Measurements from ENCODE around the gene TNKS1BP1. TPM values are rescaled to one million over a fixed set of nuclear protein-coding genes. Genes with fewer than 3 reads are reported as not detected.

TNKS1BP1 gene
- total RNA-seq, 1 experiment from 2014 or later: 127 TPM

GRCh38 chr11:57278721-57279095 is 46.0 kb downstream of the TNKS1BP1 start:
- H3K27ac Mint-ChIP-seq: no peak overlapping the region
- DNase-seq (ENCODE audit: low spot score): no peak

More at GRCh38 chr11:57278721-57279095, 46.0 kb downstream of the TNKS1BP1 start:
- CTCF ChIA-PET: interaction anchor here (1.0 to 3.8 kb wide), 7 partner anchors 9 to 147 kb away, joined by 3 to 42 read pairs (median 4); no protein-coding TSS in a partner anchor
- Mint-ChIP-seq H3K9me3 (peaks cover 42% of the 10 kb centered on the region), H3K4me3 (no peak overlapping the region), H3K27me3 (ENCODE audit: low read depth) (peaks cover 18% of the 10 kb centered on the region), H3K4me1 (peaks cover 30% of the 10 kb centered on the region), H3K36me3 (peaks cover 28% of the 10 kb centered on the region)
- ATAC-seq: no peak
- POLR2A ChIA-PET: interaction anchor here (0.7 kb wide), 1 partner anchor 14 kb away, joined by 3 read pairs; no protein-coding TSS in a partner anchor
- TF ChIP-seq NR2C2 (CRISPR knock-in tag; IDR thresholded peaks at IDR 0.05) (no peak), E2F4 (CRISPR knock-in tag; IDR thresholded peaks at IDR 0.05; ENCODE audit: borderline replicate concordance, low read depth) (no peak), TP53 (CRISPR knock-in tag; IDR thresholded peaks at IDR 0.05) (no peak), NFATC4 (CRISPR knock-in tag; IDR thresholded peaks at IDR 0.05) (no peak), ZNF532 (CRISPR knock-in tag; IDR thresholded peaks at IDR 0.05; ENCODE audit: borderline replicate concordance) (no peak), CREM (CRISPR knock-in tag; IDR thresholded peaks at IDR 0.05) (no peak), TEAD1 (CRISPR knock-in tag; IDR thresholded peaks at IDR 0.05) (no peak), KAT7 (CRISPR knock-in tag; IDR thresholded peaks at IDR 0.05; ENCODE audit: borderline replicate concordance) (no peak), ZBTB21 (CRISPR knock-in tag; IDR thresholded peaks at IDR 0.05; ENCODE audit: borderline replicate concordance) (no peak), ATF3 (CRISPR knock-in tag; conservative IDR thresholded peaks at IDR 0.05) (no peak), ZNF416 (CRISPR knock-in tag; IDR thresholded peaks at IDR 0.05) (no peak), CTCF (IDR thresholded peaks at IDR 0.05) (no peak), IRF1 (CRISPR knock-in tag; IDR thresholded peaks at IDR 0.05) (no peak), ZNF232 (CRISPR knock-in tag; IDR thresholded peaks at IDR 0.05) (no peak), ETV6 (CRISPR knock-in tag; IDR thresholded peaks at IDR 0.05) (no peak), TEAD4 (CRISPR knock-in tag; IDR thresholded peaks at IDR 0.05) (no peak), EMX1 (CRISPR knock-in tag; IDR thresholded peaks at IDR 0.05) (no peak), ERG (CRISPR knock-in tag; IDR thresholded peaks at IDR 0.05) (no peak), NFE2L1 (CRISPR knock-in tag; IDR thresholded peaks at IDR 0.05) (no peak), ZSCAN18 (CRISPR knock-in tag; IDR thresholded peaks at IDR 0.05) (no peak)

All from WTC11 (cell line).